ENCODE measurements around the gene ERICH6.
A peak's percentile ranks its signal among the peaks of the same experiment; 100 is the strongest.

Gene ERICH6

GRCh38 chr3:150703756-150704344 is at the start of gene ERICH6:
Gene ERICH6 (minus strand): TSS chr3:150703920. CDS start chr3:150703898, 22 bp downstream.
- peak; percentile 76 for DNase-seq (ENCODE audit: low spot score)

- DNase-seq (ENCODE audit: low spot score) = no peak
Observed at GRCh38 chr3:150751781-150752263, 48.1 kb upstream of the ERICH6 start.

- DNase-seq (ENCODE audit: low spot score) = no peak
Observed at GRCh38 chr3:150749255-150749654, 45.5 kb upstream of the ERICH6 start.

GRCh38 chr3:150748684-150749047 is 44.9 kb upstream of the ERICH6 start:
- DNase-seq (ENCODE audit: low spot score) = no peak

- no peak for DNase-seq (ENCODE audit: low spot score)
Observed at GRCh38 chr3:150747886-150748683, 44.4 kb upstream of the ERICH6 start.

GRCh38 chr3:150746791-150747590 is 43.3 kb upstream of the ERICH6 start:
- no peak for DNase-seq (ENCODE audit: low spot score)

GRCh38 chr3:150745832-150746231 is 42.1 kb upstream of the ERICH6 start:
- no peak for DNase-seq (ENCODE audit: low spot score)

- no peak for DNase-seq (ENCODE audit: low spot score)
Observed at GRCh38 chr3:150744919-150745211, 41.1 kb upstream of the ERICH6 start.

GRCh38 chr3:150744041-150744918 is 40.6 kb upstream of the ERICH6 start:
- DNase-seq (ENCODE audit: low spot score) = no peak

GRCh38 chr3:150743508-150743907 is 39.8 kb upstream of the ERICH6 start:
- DNase-seq (ENCODE audit: low spot score) = no peak

GRCh38 chr3:150742679-150743078 is 39.0 kb upstream of the ERICH6 start:
- no peak for DNase-seq (ENCODE audit: low spot score)

- DNase-seq (ENCODE audit: low spot score) = no peak
Observed at GRCh38 chr3:150742141-150742523, 38.4 kb upstream of the ERICH6 start.

- DNase-seq (ENCODE audit: low spot score) = no peak
Observed at GRCh38 chr3:150741497-150742140, 37.9 kb upstream of the ERICH6 start.

- no peak for DNase-seq (ENCODE audit: low spot score)
Observed at GRCh38 chr3:150740733-150741496, 37.2 kb upstream of the ERICH6 start.

GRCh38 chr3:150739877-150740645 is 36.3 kb upstream of the ERICH6 start:
- no peak for DNase-seq (ENCODE audit: low spot score)

GRCh38 chr3:150739200-150739863 is 35.6 kb upstream of the ERICH6 start:
- no peak for DNase-seq (ENCODE audit: low spot score)

GRCh38 chr3:150738688-150739087 is 35.0 kb upstream of the ERICH6 start:
- DNase-seq (ENCODE audit: low spot score) = no peak

- DNase-seq (ENCODE audit: low spot score) = no peak
Observed at GRCh38 chr3:150737874-150738679, 34.4 kb upstream of the ERICH6 start.
